Activated naive CD4-positive, alpha-beta T cell treated with anti-CD3 and anti-CD28 coated beads, Interleukin-2, amount 50 U/mL, for 72 hours (primary cell): ENCODE measurements around the gene SUV39H1. TPM values are rescaled to one million over a fixed set of nuclear protein-coding genes. Genes with fewer than 3 reads are reported as not detected.

ENCODE experiments used
- total RNA-seq, 2 donors: library from RNA; stranded (reverse); gene quantifications; one replicate each; pipeline ENCODE4 v1.2.3, GENCODE V29; 2022

Gene SUV39H1
- total RNA-seq, 2 donors from 2014 or later = 31.5 to 36.4 TPM

Other genes starting within 250 kb of the SUV39H1 start
- gene SLC38A5, start 226.5 kb upstream of the SUV39H1 start, total RNA-seq = 10 to 100 TPM; 46.3 to 94.5 TPM
- 10 to 100 TPM; 58.4 to 76.6 TPM for gene FTSJ1, start 220.5 kb upstream of the SUV39H1 start, total RNA-seq
- gene PORCN, start 187.7 kb upstream of the SUV39H1 start, total RNA-seq = 10 to 100 TPM; 10.7 to 11.8 TPM
- 100 to 1,000 TPM; 107 to 176 TPM for gene EBP, start 174.9 kb upstream of the SUV39H1 start, total RNA-seq
- 10 to 100 TPM; 18.8 to 22.2 TPM for gene TBC1D25, start 157.0 kb upstream of the SUV39H1 start, total RNA-seq
- gene RBM3, start 122.2 kb upstream of the SUV39H1 start, total RNA-seq = 100 to 1,000 TPM; 171 to 256 TPM
- 10 to 100 TPM; 52.8 to 58.5 TPM for gene WDR13, start 99.2 kb upstream of the SUV39H1 start, total RNA-seq
- 10 to 100 TPM; 88.9 to 93.0 TPM for gene WAS, start 12.9 kb upstream of the SUV39H1 start, total RNA-seq
- gene GLOD5, start 65.0 kb downstream of the SUV39H1 start, total RNA-seq = not detected
- gene GATA1, start 89.9 kb downstream of the SUV39H1 start, total RNA-seq = under 1 TPM in 1 of 2 donors, not detected in 1; 0.25 TPM
- 100 to 1,000 TPM in 1 of 2 donors, 10 to 100 TPM in 1; 77.0 to 189 TPM for gene HDAC6, start 105.3 kb downstream of the SUV39H1 start, total RNA-seq
- gene ERAS, start 129.8 kb downstream of the SUV39H1 start, total RNA-seq = under 1 TPM; 0.23 to 0.31 TPM
- 1 to 10 TPM; 1.0 to 2.7 TPM for gene PCSK1N, start 138.9 kb downstream of the SUV39H1 start, total RNA-seq
- 10 to 100 TPM; 61.4 to 86.4 TPM for gene TIMM17B, start 201.0 kb downstream of the SUV39H1 start, total RNA-seq
- gene PQBP1, start 201.2 kb downstream of the SUV39H1 start, total RNA-seq = 10 to 100 TPM; 77.2 to 79.3 TPM
- 10 to 100 TPM; 18.3 to 22.2 TPM for gene SLC35A2, start 214.9 kb downstream of the SUV39H1 start, total RNA-seq
- 100 to 1,000 TPM; 264 to 357 TPM for gene PIM2, start 222.3 kb downstream of the SUV39H1 start, total RNA-seq